ENCODE results near the gene RFX8. TPM values are rescaled to one million over a fixed set of nuclear protein-coding genes. Genes with fewer than 3 reads are reported as not detected.
"Not testable (repeated sequence)": the region's sequence is repeated elsewhere in the genome, so short reads cannot be mapped to it uniquely, and the experiment has no call there.

RFX8 gene
- total RNA-seq, 1 donor from 2014 or later, result not detected

DNA sequence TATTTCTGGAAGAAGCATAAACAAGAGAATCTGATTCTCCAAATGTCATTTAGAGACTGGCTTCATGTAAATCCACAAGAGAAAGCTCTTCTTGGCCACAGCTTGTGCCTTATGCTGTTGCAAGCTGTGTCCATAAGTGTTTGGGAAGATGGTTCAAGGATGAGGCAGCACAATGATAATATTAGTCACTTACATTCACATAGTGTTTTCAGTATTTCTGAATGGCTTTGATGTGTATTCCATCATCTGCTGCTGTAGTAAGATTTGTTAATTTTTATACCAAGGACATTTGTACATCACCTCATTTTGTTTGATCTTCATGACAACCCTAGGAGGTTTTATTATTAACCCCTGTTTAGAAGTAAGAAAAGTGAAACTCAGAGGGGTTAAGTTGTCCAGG is 117.5 kb downstream of the RFX8 start:
- no peaks in the 10 kb centered on the region for H3K4me1 ChIP-seq
- no peak for DNase-seq
- ATAC-seq, result no peak
- no peaks in the 10 kb centered on the region for H3K36me3 ChIP-seq
- H3K27ac ChIP-seq, result no peak overlapping the region
- TF ChIP-seq, protein P1, sequence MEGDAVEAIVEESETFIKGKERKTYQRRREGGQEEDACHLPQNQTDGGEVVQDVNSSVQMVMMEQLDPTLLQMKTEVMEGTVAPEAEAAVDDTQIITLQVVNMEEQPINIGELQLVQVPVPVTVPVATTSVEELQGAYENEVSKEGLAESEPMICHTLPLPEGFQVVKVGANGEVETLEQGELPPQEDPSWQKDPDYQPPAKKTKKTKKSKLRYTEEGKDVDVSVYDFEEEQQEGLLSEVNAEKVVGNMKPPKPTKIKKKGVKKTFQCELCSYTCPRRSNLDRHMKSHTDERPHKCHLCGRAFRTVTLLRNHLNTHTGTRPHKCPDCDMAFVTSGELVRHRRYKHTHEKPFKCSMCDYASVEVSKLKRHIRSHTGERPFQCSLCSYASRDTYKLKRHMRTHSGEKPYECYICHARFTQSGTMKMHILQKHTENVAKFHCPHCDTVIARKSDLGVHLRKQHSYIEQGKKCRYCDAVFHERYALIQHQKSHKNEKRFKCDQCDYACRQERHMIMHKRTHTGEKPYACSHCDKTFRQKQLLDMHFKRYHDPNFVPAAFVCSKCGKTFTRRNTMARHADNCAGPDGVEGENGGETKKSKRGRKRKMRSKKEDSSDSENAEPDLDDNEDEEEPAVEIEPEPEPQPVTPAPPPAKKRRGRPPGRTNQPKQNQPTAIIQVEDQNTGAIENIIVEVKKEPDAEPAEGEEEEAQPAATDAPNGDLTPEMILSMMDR (IDR thresholded peaks at IDR 0.05), result no peak
- no peaks in the 10 kb centered on the region for H3K9me3 ChIP-seq
- no peaks in the 10 kb centered on the region for H3K27me3 ChIP-seq (ENCODE audit: low read depth)
- intact Hi-C loops (cut with DNase I), result no loop called here
- no peak overlapping the region for H3K4me3 ChIP-seq

GRCh38 chr2:101356521-101356920 is 118.4 kb downstream of the RFX8 start:
- ATAC-seq (no peak), DNase-seq (no peak)
- H3K4me1 ChIP-seq, result no peaks in the 10 kb centered on the region
- no peaks in the 10 kb centered on the region for H3K27me3 ChIP-seq (ENCODE audit: low read depth)
- no peaks in the 10 kb centered on the region for H3K9me3 ChIP-seq
- no peak overlapping the region for H3K27ac ChIP-seq
- intact Hi-C loops (cut with DNase I), result no loop called here
- H3K4me3 ChIP-seq, result no peak overlapping the region
- no peaks in the 10 kb centered on the region for H3K36me3 ChIP-seq
- TF ChIP-seq, protein P1 (IDR thresholded peaks at IDR 0.05), result no peak

- Histone ChIP-seq H3K9me3 (no peaks in the 10 kb centered on the region), H3K4me3 (no peak overlapping the region), H3K36me3 (no peaks in the 10 kb centered on the region), H3K27ac (no peak overlapping the region), H3K27me3 (ENCODE audit: low read depth) (no peaks in the 10 kb centered on the region), H3K4me1 (no peaks in the 10 kb centered on the region)
- no peak for DNase-seq
- TF ChIP-seq, protein P1 (IDR thresholded peaks at IDR 0.05), result no peak
- ATAC-seq, result no peak
- intact Hi-C loops (cut with DNase I), result no loop called here
These were observed 118.9 kb downstream of the RFX8 start for GRCh38 chr2:101356055-101356454.

GRCh38 chr2:101355401-101356054 is 119.4 kb downstream of the RFX8 start:
- no peak overlapping the region for H3K27ac ChIP-seq
- TF ChIP-seq, protein P1 (IDR thresholded peaks at IDR 0.05), result no peak
- H3K4me3 ChIP-seq, result no peak overlapping the region
- no peaks in the 10 kb centered on the region for H3K9me3 ChIP-seq
- DNase-seq (no peak), ATAC-seq (no peak)
- H3K36me3 ChIP-seq, result no peaks in the 10 kb centered on the region
- H3K4me1 ChIP-seq, result no peaks in the 10 kb centered on the region
- no peaks in the 10 kb centered on the region for H3K27me3 ChIP-seq (ENCODE audit: low read depth)
- intact Hi-C loops (cut with DNase I), result no loop called here

- Histone ChIP-seq H3K4me3 (no peak overlapping the region), H3K9me3 (no peaks in the 10 kb centered on the region), H3K36me3 (no peaks in the 10 kb centered on the region), H3K4me1 (no peaks in the 10 kb centered on the region), H3K27me3 (ENCODE audit: low read depth) (no peaks in the 10 kb centered on the region), H3K27ac (no peak overlapping the region)
- TF ChIP-seq, protein P1 (IDR thresholded peaks at IDR 0.05), result no peak
- DNase-seq (no peak), ATAC-seq (no peak)
- intact Hi-C loops (cut with DNase I), result no loop called here
These were observed 120.2 kb downstream of the RFX8 start for GRCh38 chr2:101354420-101355311.

GRCh38 chr2:101352631-101353030 is 122.3 kb downstream of the RFX8 start:
- intact Hi-C loops (cut with DNase I); H3K9me3 ChIP-seq; H3K27me3 ChIP-seq (ENCODE audit: low read depth); ATAC-seq; H3K4me1 ChIP-seq; H3K27ac ChIP-seq; H3K36me3 ChIP-seq; DNase-seq; H3K4me3 ChIP-seq: not testable (repeated sequence)
